Measurements from ENCODE around the gene MCM7.

Gene MCM7

GRCh38 chr7:100065452-100066186 lies 35.6 kb downstream of the MCM7 start:
- no peak for DNase-seq

- no peak for DNase-seq
Measured at GRCh38 chr7:100064162-100064561, 37.0 kb downstream of the MCM7 start.

GRCh38 chr7:100063376-100063775 lies 37.8 kb downstream of the MCM7 start:
- no peak for DNase-seq

GRCh38 chr7:100061518-100062193 lies 39.5 kb downstream of the MCM7 start:
- DNase-seq, result no peak

- no peak for DNase-seq
Measured at GRCh38 chr7:100059251-100059739, 41.9 kb downstream of the MCM7 start.

GRCh38 chr7:100057006-100057405 lies 44.2 kb downstream of the MCM7 start:
- DNase-seq, result no peak

GRCh38 chr7:100053215-100053614 lies 48.0 kb downstream of the MCM7 start:
- peak; percentile 93 for DNase-seq

- DNase-seq, result no peak
Measured at GRCh38 chr7:100051611-100052010, 49.6 kb downstream of the MCM7 start.

- peak; percentile 80 for DNase-seq
Measured at GRCh38 chr7:100049441-100050291, 51.5 kb downstream of the MCM7 start, which contains the start of gene ZSCAN21. ZSCAN21 (plus strand) TSS chr7:100049774; CDS start chr7:100057007, 7,233 bp downstream.

- DNase-seq, result no peak
Measured at GRCh38 chr7:100048680-100049079, 52.5 kb downstream of the MCM7 start.

- no peak for DNase-seq
Measured at GRCh38 chr7:100044718-100045117, 56.5 kb downstream of the MCM7 start.
